Astrocyte (in vitro differentiated cells and primary cell): ENCODE measurements around the gene PAX8. TPM values are rescaled to one million over a fixed set of nuclear protein-coding genes. Genes with fewer than 3 reads are reported as not detected.

ENCODE experiments used
- DNase-seq: peaks from one replicate; pipeline ENCODE4 v3.0.0-alpha.2; 2010; ENCODE audit warnings: low read depth
- FAIRE-seq: peaks from 2 replicates; lab custom pipeline; 2011; peaks lifted over from hg19 to GRCh38; lab: Jason Lieb, UNC
- H2AFZ ChIP-seq: 2 replicates; pipeline ENCODE4 v1.6.0; 2012; ENCODE audit warnings: low read depth, low read length, inconsistent platforms
- H3K27ac ChIP-seq: 2 replicates; pipeline ENCODE4 v1.5.1; 2011; ENCODE audit warnings: low read depth, low read length, inconsistent platforms
- H3K27me3 ChIP-seq: 2 replicates; pipeline ENCODE4 v1.6.0; 2011; ENCODE audit warnings: low read length, inconsistent platforms; ENCODE audit not compliant: insufficient read depth
- H3K36me3 ChIP-seq: 2 replicates; pipeline ENCODE4 v1.5.1; 2011; ENCODE audit warnings: low read length, inconsistent platforms; ENCODE audit not compliant: insufficient read depth
- H3K4me1 ChIP-seq: 2 replicates; pipeline ENCODE4 v1.5.1; 2011; ENCODE audit warnings: low read length, inconsistent platforms; ENCODE audit not compliant: insufficient read depth
- H3K4me2 ChIP-seq: 2 replicates; pipeline ENCODE4 v1.6.0; 2012; ENCODE audit warnings: low read length, inconsistent platforms
- H3K4me3 ChIP-seq: 2 replicates; pipeline ENCODE4 v1.5.1; 2011; ENCODE audit warnings: low read depth, mild to moderate bottlenecking, low read length, inconsistent platforms; ENCODE audit not compliant: insufficient read depth
- H3K79me2 ChIP-seq: 2 replicates; pipeline ENCODE4 v1.6.0; 2012; ENCODE audit warnings: mild to moderate bottlenecking, low read length, inconsistent platforms; ENCODE audit not compliant: insufficient read depth
- H3K9ac ChIP-seq: 2 replicates; pipeline ENCODE4 v1.6.0; 2012; ENCODE audit warnings: mild to moderate bottlenecking, low read length, inconsistent platforms
- H3K9me3 ChIP-seq: 2 replicates; pipeline ENCODE4 v1.5.1; 2012; ENCODE audit warnings: low read depth, mild to moderate bottlenecking, low read length, inconsistent platforms; ENCODE audit not compliant: insufficient read depth
- H4K20me1 ChIP-seq: 2 replicates; pipeline ENCODE4 v1.6.0; 2012; ENCODE audit warnings: low read length, inconsistent platforms; ENCODE audit not compliant: insufficient read depth
- H3K27ac Mint-ChIP-seq: one replicate; pipeline ENCODE4 v1.8.0; 2021; ENCODE audit warnings: mild to moderate bottlenecking, mixed read lengths; ENCODE audit not compliant: unreplicated experiment
- H3K27me3 Mint-ChIP-seq: one replicate; pipeline ENCODE4 v1.8.0; 2021; ENCODE audit warnings: low read depth, mixed read lengths; ENCODE audit not compliant: unreplicated experiment
- H3K36me3 Mint-ChIP-seq: one replicate; pipeline ENCODE4 v1.8.0; 2021; ENCODE audit warnings: low read depth, mixed read lengths; ENCODE audit not compliant: unreplicated experiment
- H3K4me1 Mint-ChIP-seq: one replicate; pipeline ENCODE4 v1.8.0; 2021; ENCODE audit warnings: low read depth, mixed read lengths; ENCODE audit not compliant: unreplicated experiment
- H3K4me3 Mint-ChIP-seq: one replicate; pipeline ENCODE4 v1.8.0; 2021; ENCODE audit warnings: mild to moderate bottlenecking, moderate library complexity, mixed read lengths; ENCODE audit not compliant: unreplicated experiment
- H3K9me3 Mint-ChIP-seq: one replicate; pipeline ENCODE4 v1.8.0; 2021; ENCODE audit warnings: mild to moderate bottlenecking, mixed read lengths; ENCODE audit not compliant: unreplicated experiment
- EZH2 ChIP-seq: IDR thresholded peaks from 2 replicates; pipeline ENCODE4 v1.6.1; 2012; ENCODE audit warnings: mild to moderate bottlenecking, low read length, inconsistent platforms; ENCODE audit not compliant: insufficient read depth
- total RNA-seq: library from RNA; stranded (reverse); gene quantifications from 2 replicates; pipeline ENCODE4 v1.2.1, GENCODE V29; 2021
- TF ChIP-seq, protein P1 (sequence below): IDR thresholded peaks from 2 replicates; pipeline ENCODE4 v1.5.1; 2011; ENCODE audit warnings: low read depth, mild to moderate bottlenecking, inconsistent platforms, low read length, moderate library complexity; ENCODE audit not compliant: insufficient read depth

Gene PAX8
- total RNA-seq, 1 donor from 2014 or later, result 0.48 TPM

DNA sequence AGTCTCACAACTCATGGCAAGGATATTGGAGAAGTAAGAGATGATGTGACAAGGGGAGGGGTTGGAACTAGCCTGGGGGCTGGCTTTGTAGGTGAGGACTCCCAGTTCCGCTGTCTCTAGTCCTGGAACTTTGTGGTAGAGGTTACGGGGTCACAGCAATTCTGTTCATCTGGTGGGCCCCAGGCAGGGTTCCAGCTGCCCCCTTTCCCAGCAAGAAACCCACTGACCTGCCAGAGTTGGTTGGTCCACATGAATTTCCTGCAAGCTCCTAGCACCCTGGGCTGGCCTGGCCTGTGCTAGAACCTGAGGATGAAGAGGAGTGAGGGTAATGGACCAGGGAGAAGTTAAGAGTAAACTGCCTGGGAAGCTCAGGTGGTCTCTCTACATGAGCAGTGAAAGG is 63.7 kb downstream of the PAX8 start:
- Histone ChIP-seq H3K9ac (no peak overlapping the region), H3K36me3 (no peaks in the 10 kb centered on the region), H3K79me2 (no peaks in the 10 kb centered on the region), H3K4me2 (no peak overlapping the region), H4K20me1 (no peaks in the 10 kb centered on the region), H3K27ac (no peak overlapping the region), H3K27me3 (no peaks in the 10 kb centered on the region), H3K9me3 (no peaks in the 10 kb centered on the region), H3K4me3 (no peak overlapping the region), H2AFZ (no peak overlapping the region), H3K4me1 (peaks cover 42% of the 10 kb centered on the region)
- Mint-ChIP-seq H3K36me3 (peaks cover 2% of the 10 kb centered on the region), H3K4me1 (peaks cover 34% of the 10 kb centered on the region), H3K27ac (no peak overlapping the region), H3K9me3 (peaks cover 5% of the 10 kb centered on the region), H3K27me3 (peaks cover 2% of the 10 kb centered on the region), H3K4me3 (no peak overlapping the region)
- FAIRE-seq, result no peak
- TF ChIP-seq, protein P1, sequence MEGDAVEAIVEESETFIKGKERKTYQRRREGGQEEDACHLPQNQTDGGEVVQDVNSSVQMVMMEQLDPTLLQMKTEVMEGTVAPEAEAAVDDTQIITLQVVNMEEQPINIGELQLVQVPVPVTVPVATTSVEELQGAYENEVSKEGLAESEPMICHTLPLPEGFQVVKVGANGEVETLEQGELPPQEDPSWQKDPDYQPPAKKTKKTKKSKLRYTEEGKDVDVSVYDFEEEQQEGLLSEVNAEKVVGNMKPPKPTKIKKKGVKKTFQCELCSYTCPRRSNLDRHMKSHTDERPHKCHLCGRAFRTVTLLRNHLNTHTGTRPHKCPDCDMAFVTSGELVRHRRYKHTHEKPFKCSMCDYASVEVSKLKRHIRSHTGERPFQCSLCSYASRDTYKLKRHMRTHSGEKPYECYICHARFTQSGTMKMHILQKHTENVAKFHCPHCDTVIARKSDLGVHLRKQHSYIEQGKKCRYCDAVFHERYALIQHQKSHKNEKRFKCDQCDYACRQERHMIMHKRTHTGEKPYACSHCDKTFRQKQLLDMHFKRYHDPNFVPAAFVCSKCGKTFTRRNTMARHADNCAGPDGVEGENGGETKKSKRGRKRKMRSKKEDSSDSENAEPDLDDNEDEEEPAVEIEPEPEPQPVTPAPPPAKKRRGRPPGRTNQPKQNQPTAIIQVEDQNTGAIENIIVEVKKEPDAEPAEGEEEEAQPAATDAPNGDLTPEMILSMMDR, result no peak
- TF ChIP-seq EZH2, result no peak
- DNase-seq, result no peak

DNA sequence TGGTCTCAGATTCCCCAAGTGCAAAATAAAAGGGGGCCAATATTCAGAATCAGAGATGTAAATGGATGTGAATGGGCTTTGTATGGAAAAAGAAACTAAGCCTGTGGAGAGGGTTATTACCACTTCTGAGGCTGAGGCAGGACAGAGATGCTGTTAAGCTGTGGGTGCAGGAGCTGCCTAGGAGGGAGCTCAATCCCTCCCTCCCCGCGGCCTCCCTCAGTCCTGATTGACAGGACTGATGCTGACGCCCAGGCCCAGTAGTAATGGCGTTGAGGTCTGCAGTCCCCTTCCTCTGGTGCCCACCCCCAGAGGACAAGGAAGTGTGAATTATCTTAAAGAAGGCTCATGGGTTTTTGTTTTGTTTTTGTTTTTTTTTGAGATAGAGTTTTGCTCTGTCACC is 64.6 kb downstream of the PAX8 start:
- peaks cover 5% of the 10 kb centered on the region for H3K9me3 Mint-ChIP-seq
- no peaks in the 10 kb centered on the region for H3K9me3 ChIP-seq
- H3K36me3 ChIP-seq, result no peaks in the 10 kb centered on the region
- H3K79me2 ChIP-seq, result no peaks in the 10 kb centered on the region
- H4K20me1 ChIP-seq, result no peaks in the 10 kb centered on the region
- H3K4me3 ChIP-seq, result no peak overlapping the region
- peaks cover 2% of the 10 kb centered on the region for H3K27me3 Mint-ChIP-seq
- H3K4me3 Mint-ChIP-seq, result no peak overlapping the region
- no peak overlapping the region for H3K27ac ChIP-seq
- no peaks in the 10 kb centered on the region for H3K27me3 ChIP-seq
- no peak overlapping the region for H3K4me2 ChIP-seq
- H3K4me1 Mint-ChIP-seq, result peaks cover 37% of the 10 kb centered on the region
- H3K9ac ChIP-seq, result no peak overlapping the region
- H3K27ac Mint-ChIP-seq, result no peak overlapping the region
- FAIRE-seq, result no peak
- TF ChIP-seq, protein P1, result no peak
- no peak for TF ChIP-seq EZH2
- DNase-seq, result no peak
- no peak overlapping the region for H2AFZ ChIP-seq
- H3K36me3 Mint-ChIP-seq, result peaks cover 2% of the 10 kb centered on the region
- H3K4me1 ChIP-seq, result peaks cover 37% of the 10 kb centered on the region

DNA sequence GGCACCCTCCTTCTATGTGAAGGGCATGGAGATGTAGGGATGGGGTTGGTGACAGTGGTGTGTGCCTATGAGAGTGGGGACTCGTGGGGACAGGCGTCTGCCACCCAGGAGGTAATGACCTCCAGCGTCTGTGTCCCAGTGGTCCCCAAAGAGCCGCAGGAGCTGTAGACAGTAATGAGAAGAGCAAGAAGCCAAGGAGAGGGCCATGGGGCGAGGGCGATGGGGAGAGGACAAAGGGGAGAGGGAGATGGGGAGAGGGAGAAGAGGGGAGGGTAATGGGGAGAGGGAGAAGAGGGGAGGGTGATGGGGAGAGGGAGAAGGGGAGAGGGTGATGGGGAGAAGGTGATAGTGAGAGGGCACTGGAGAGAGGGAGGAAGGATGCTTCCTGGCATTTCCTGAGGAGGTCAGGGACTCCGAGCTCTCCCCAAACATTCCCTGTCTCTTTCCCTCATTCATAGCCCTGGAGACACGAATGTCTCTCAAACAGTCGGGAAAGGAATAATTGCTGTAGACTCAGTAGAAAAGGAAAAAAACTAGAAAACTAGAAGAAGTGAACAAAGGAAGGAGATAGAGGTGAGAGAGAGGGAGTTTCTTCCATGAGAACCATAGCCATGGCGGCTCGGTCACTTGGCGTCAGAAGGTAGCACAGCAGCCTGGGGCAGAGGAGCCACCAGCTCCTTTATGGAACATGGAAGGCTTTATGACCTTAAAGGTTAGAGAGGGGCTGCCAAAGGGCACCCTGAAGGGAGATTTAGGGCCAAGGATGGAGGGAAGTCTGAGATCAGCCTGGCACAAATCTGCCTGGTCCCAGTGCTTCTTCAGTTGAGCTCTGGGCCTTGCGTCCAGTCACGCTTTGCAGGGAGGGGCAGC is 65.4 kb downstream of the PAX8 start:
- H3K27ac Mint-ChIP-seq, result no peak overlapping the region
- no peak overlapping the region for H2AFZ ChIP-seq
- DNase-seq, result no peak

More for the DNA sequence above, 65.4 kb downstream of the PAX8 start:
- peaks cover 38% of the 10 kb centered on the region for H3K4me1 ChIP-seq
- peaks cover 2% of the 10 kb centered on the region for H3K36me3 Mint-ChIP-seq
- H3K27ac ChIP-seq, result no peak overlapping the region
- H3K27me3 Mint-ChIP-seq, result peaks cover 6% of the 10 kb centered on the region
- H3K4me3 ChIP-seq, result no peak overlapping the region
- no peaks in the 10 kb centered on the region for H3K36me3 ChIP-seq
- H3K4me3 Mint-ChIP-seq, result no peak overlapping the region
- H3K9me3 ChIP-seq, result no peaks in the 10 kb centered on the region
- TF ChIP-seq, protein P1, result no peak
- no peak for TF ChIP-seq EZH2
- H4K20me1 ChIP-seq, result no peaks in the 10 kb centered on the region
- peaks cover 3% of the 10 kb centered on the region for H3K9me3 Mint-ChIP-seq
- no peak overlapping the region for H3K4me2 ChIP-seq
- no peaks in the 10 kb centered on the region for H3K79me2 ChIP-seq
- H3K27me3 ChIP-seq, result no peaks in the 10 kb centered on the region
- peaks cover 32% of the 10 kb centered on the region for H3K4me1 Mint-ChIP-seq
- no peak overlapping the region for H3K9ac ChIP-seq
- FAIRE-seq, result no peak
